ENCODE results near the gene MRO. TPM values are rescaled to one million over a fixed set of nuclear protein-coding genes. Genes with fewer than 3 reads are reported as not detected.
"Not testable (repeated sequence)": the region's sequence is repeated elsewhere in the genome, so short reads cannot be mapped to it uniquely, and the experiment has no call there.

MRO gene
- total RNA-seq, 2 experiments from 2014 or later, result not detected

DNA sequence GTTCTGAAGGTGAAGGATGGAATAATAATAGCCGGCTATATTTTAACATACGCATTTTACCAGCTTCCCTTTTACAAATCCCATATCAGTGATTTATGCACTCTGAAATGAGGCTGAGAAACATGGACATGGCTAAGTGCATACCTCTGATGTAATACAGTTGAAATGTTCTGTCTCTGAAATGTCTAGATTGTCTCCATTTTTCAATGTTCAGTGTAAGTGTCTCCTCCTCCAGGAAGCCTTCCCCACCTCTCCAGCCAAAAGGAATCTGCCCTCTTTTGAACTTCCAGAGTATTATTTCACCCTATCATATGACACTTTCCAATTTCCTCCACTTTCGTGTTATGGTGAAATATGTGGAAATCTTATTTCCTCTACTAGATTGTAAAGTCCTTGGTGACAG lies 29.6 kb upstream of the MRO start:
- no peak for DNase-seq
- H3K9me3 Mint-ChIP-seq, result peaks cover 6% of the 10 kb centered on the region
- no peaks in the 10 kb centered on the region for H3K36me3 Mint-ChIP-seq (ENCODE audit: low read depth)
- intact Hi-C loops (cut with micrococcal nuclease), result no loop called here
- CTCF ChIA-PET, result no interaction called here
- H3K4me3 Mint-ChIP-seq, result no peak overlapping the region
- H3K27me3 Mint-ChIP-seq (ENCODE audit: low read depth), result no peaks in the 10 kb centered on the region
- H3K27ac Mint-ChIP-seq, result no peak overlapping the region
- no peaks in the 10 kb centered on the region for H3K4me1 Mint-ChIP-seq (ENCODE audit: low read depth)

GRCh38 chr18:50848991-50849390 lies 29.2 kb upstream of the MRO start:
- no peaks in the 10 kb centered on the region for H3K36me3 Mint-ChIP-seq (ENCODE audit: low read depth)

GRCh38 chr18:50848061-50848551 lies 28.3 kb upstream of the MRO start:
- H3K36me3 Mint-ChIP-seq (ENCODE audit: low read depth), result no peaks in the 10 kb centered on the region
- no peaks in the 10 kb centered on the region for H3K9me3 Mint-ChIP-seq
- no peak overlapping the region for H3K4me3 Mint-ChIP-seq
- no peak for DNase-seq
- H3K27me3 Mint-ChIP-seq (ENCODE audit: low read depth), result no peaks in the 10 kb centered on the region
- no peaks in the 10 kb centered on the region for H3K4me1 Mint-ChIP-seq (ENCODE audit: low read depth)
- CTCF ChIA-PET, result no interaction called here
- H3K27ac Mint-ChIP-seq, result no peak overlapping the region
- intact Hi-C loops (cut with micrococcal nuclease), result no loop called here

More at GRCh38 chr18:50848991-50849390, 29.2 kb upstream of the MRO start:
- no peak overlapping the region for H3K4me3 Mint-ChIP-seq
- H3K27me3 Mint-ChIP-seq (ENCODE audit: low read depth), result no peaks in the 10 kb centered on the region
- CTCF ChIA-PET, result no interaction called here
- peaks cover 2% of the 10 kb centered on the region for H3K9me3 Mint-ChIP-seq
- H3K27ac Mint-ChIP-seq, result no peak overlapping the region
- intact Hi-C loops (cut with micrococcal nuclease), result no loop called here
- no peaks in the 10 kb centered on the region for H3K4me1 Mint-ChIP-seq (ENCODE audit: low read depth)
- no peak for DNase-seq

- intact Hi-C loops (cut with micrococcal nuclease), result no loop called here
- H3K4me3 Mint-ChIP-seq, result no peak overlapping the region
- H3K27ac Mint-ChIP-seq, result no peak overlapping the region
- no peaks in the 10 kb centered on the region for H3K27me3 Mint-ChIP-seq (ENCODE audit: low read depth)
- CTCF ChIA-PET, result no interaction called here
- H3K36me3 Mint-ChIP-seq (ENCODE audit: low read depth), result no peaks in the 10 kb centered on the region
- H3K9me3 Mint-ChIP-seq, result no peaks in the 10 kb centered on the region
- no peak for DNase-seq
- H3K4me1 Mint-ChIP-seq (ENCODE audit: low read depth), result no peaks in the 10 kb centered on the region
Measured at GRCh38 chr18:50847192-50847591, 27.4 kb upstream of the MRO start.

DNA sequence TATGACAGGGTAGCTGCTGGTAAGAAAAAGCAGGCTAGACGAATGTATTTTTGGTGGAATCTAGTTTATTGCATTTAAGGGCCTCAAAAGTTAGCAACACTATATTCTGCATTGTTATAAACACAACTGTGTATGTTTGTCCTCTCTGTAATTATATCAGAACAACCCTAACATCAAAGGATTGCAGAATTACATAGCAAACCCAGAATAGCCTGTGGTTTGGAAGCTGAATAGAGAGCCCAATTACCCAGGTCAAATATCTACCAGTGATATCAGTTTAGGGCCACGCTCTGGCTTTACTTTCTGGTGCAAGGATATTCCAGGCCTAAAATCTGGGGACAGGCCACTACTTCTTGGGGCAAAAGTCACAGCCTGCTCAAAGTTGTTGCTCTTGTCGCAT lies 25.1 kb upstream of the MRO start:
- Mint-ChIP-seq H3K4me1 (ENCODE audit: low read depth) (no peaks in the 10 kb centered on the region), H3K9me3 (no peaks in the 10 kb centered on the region), H3K36me3 (ENCODE audit: low read depth) (no peaks in the 10 kb centered on the region), H3K27ac (no peak overlapping the region), H3K4me3 (no peak overlapping the region), H3K27me3 (ENCODE audit: low read depth) (no peaks in the 10 kb centered on the region)
- CTCF ChIA-PET, result no interaction called here
- no peak for DNase-seq
- intact Hi-C loops (cut with micrococcal nuclease), result no loop called here

GRCh38 chr18:50844554-50844953 lies 24.7 kb upstream of the MRO start:
- CTCF ChIA-PET, result no interaction called here
- H3K27ac Mint-ChIP-seq, result no peak overlapping the region
- H3K36me3 Mint-ChIP-seq (ENCODE audit: low read depth), result no peaks in the 10 kb centered on the region
- no peaks in the 10 kb centered on the region for H3K27me3 Mint-ChIP-seq (ENCODE audit: low read depth)
- intact Hi-C loops (cut with micrococcal nuclease), result no loop called here
- DNase-seq, result no peak
- no peak overlapping the region for H3K4me3 Mint-ChIP-seq
- H3K4me1 Mint-ChIP-seq (ENCODE audit: low read depth), result no peaks in the 10 kb centered on the region
- no peaks in the 10 kb centered on the region for H3K9me3 Mint-ChIP-seq

- Mint-ChIP-seq H3K36me3 (ENCODE audit: low read depth) (no peaks in the 10 kb centered on the region), H3K27me3 (ENCODE audit: low read depth) (no peaks in the 10 kb centered on the region), H3K4me3 (no peak overlapping the region), H3K9me3 (no peaks in the 10 kb centered on the region), H3K4me1 (ENCODE audit: low read depth) (no peaks in the 10 kb centered on the region), H3K27ac (no peak overlapping the region)
- DNase-seq, result no peak
- CTCF ChIA-PET, result no interaction called here
- intact Hi-C loops (cut with micrococcal nuclease), result no loop called here
Measured at GRCh38 chr18:50842846-50843245, 23.0 kb upstream of the MRO start.

- Mint-ChIP-seq H3K4me1 (ENCODE audit: low read depth) (no peaks in the 10 kb centered on the region), H3K27me3 (ENCODE audit: low read depth) (no peaks in the 10 kb centered on the region), H3K9me3 (no peaks in the 10 kb centered on the region), H3K4me3 (no peak overlapping the region), H3K27ac (no peak overlapping the region), H3K36me3 (ENCODE audit: low read depth) (no peaks in the 10 kb centered on the region)
- intact Hi-C loops (cut with micrococcal nuclease), result no loop called here
- CTCF ChIA-PET, result interaction anchor here (1.2 kb wide), 1 partner anchor 20 kb away, joined by 3 read pairs; no protein-coding TSS in a partner anchor
- DNase-seq, result no peak
Measured at GRCh38 chr18:50839996-50840395, 20.2 kb upstream of the MRO start.

DNA sequence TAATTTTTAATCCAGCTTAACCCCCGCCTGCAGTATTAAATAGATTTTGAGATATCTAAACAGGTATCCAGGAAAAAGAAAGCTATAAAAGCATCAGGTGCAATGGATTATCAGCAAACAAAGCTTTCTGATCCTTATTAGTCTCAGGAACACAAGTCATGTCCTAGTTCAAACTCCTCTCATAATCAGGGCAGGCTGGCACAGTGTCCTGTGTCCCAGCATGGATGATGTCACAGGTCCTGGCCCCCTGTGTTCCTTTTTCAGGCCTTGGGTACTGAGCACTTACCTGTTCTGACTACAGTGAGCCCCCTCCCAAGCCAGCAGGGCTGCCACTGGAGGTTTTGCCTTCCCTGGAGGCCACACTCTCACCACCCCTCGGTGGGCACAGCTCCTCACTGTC lies 19.5 kb upstream of the MRO start:
- no peaks in the 10 kb centered on the region for H3K36me3 Mint-ChIP-seq (ENCODE audit: low read depth)
- intact Hi-C loops (cut with micrococcal nuclease), result no loop called here
- no peak overlapping the region for H3K27ac Mint-ChIP-seq
- CTCF ChIA-PET, result interaction anchor here (1.2 kb wide), 1 partner anchor 19 kb away, joined by 3 read pairs; no protein-coding TSS in a partner anchor
- no peaks in the 10 kb centered on the region for H3K9me3 Mint-ChIP-seq
- H3K4me3 Mint-ChIP-seq, result no peak overlapping the region
- no peak for DNase-seq
- H3K27me3 Mint-ChIP-seq (ENCODE audit: low read depth), result no peaks in the 10 kb centered on the region
- H3K4me1 Mint-ChIP-seq (ENCODE audit: low read depth), result no peaks in the 10 kb centered on the region

DNA sequence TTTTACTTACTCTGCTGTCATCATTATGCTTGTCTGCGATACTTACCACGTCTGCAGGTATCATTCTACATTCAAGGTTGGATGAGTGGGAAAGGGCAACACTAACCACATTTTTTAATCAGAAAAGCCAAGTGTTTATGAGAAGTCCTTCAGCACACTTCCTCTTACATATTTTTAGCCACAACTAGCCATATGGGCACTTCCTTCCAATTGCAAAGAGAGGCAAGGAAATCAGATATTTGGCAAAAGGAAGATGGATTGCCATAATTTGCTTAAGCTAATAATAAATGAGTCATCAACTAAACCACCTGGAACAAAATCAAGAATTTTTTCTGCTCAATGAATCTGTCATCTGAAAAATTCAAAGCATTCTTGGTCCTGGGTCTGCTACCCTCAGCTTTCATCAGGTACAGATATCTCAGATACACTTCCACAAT lies 16.7 kb upstream of the MRO start:
- Mint-ChIP-seq H3K27me3 (ENCODE audit: low read depth) (no peaks in the 10 kb centered on the region), H3K4me1 (ENCODE audit: low read depth) (no peaks in the 10 kb centered on the region), H3K9me3 (no peaks in the 10 kb centered on the region), H3K4me3 (no peak overlapping the region), H3K36me3 (ENCODE audit: low read depth) (no peaks in the 10 kb centered on the region), H3K27ac (no peak overlapping the region)
- intact Hi-C loops (cut with micrococcal nuclease), result no loop called here
- DNase-seq, result no peak
- CTCF ChIA-PET, result no interaction called here

- H3K4me3 Mint-ChIP-seq; intact Hi-C loops (cut with micrococcal nuclease); H3K36me3 Mint-ChIP-seq (ENCODE audit: low read depth); H3K27ac Mint-ChIP-seq; H3K27me3 Mint-ChIP-seq (ENCODE audit: low read depth); DNase-seq; H3K4me1 Mint-ChIP-seq (ENCODE audit: low read depth); H3K9me3 Mint-ChIP-seq: not testable (repeated sequence)
- CTCF ChIA-PET, result interaction anchor here (1.9 kb wide), 1 partner anchor 14 kb away, joined by 5 read pairs; no protein-coding TSS in a partner anchor
Measured at GRCh38 chr18:50833496-50833895, 13.7 kb upstream of the MRO start.

- Mint-ChIP-seq H3K36me3 (ENCODE audit: low read depth) (no peaks in the 10 kb centered on the region), H3K27me3 (ENCODE audit: low read depth) (no peaks in the 10 kb centered on the region), H3K4me1 (ENCODE audit: low read depth) (no peaks in the 10 kb centered on the region), H3K27ac (no peak overlapping the region), H3K4me3 (no peak overlapping the region), H3K9me3 (no peaks in the 10 kb centered on the region)
- CTCF ChIA-PET, result interaction anchor here (1.5 to 1.9 kb wide), 2 partner anchors 12 to 14 kb away, joined by 5 read pairs; no protein-coding TSS in a partner anchor
- intact Hi-C loops (cut with micrococcal nuclease), result no loop called here
- no peak for DNase-seq
Measured at GRCh38 chr18:50832754-50833153, 12.9 kb upstream of the MRO start.

DNA sequence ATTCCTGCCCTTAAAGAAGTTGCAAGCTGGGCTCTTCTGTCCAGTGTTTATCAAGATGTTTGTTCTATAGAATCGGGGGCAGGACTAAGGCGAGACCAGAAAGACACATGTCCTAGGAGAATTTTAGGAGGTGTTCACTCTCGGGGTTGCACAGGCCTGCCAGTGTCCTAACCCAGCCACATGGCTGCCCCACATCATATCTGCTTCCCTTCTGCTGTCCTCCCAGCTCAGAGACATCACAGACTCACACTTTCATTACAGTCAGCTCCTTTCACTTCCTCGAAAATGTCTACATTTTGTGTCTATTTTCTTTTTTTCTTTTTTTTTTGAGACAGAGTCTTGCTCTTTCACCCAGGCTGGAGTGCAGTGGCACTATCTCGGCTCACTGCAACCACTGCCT lies 10.7 kb upstream of the MRO start:
- no peak overlapping the region for H3K4me3 Mint-ChIP-seq
- H3K36me3 Mint-ChIP-seq (ENCODE audit: low read depth), result no peaks in the 10 kb centered on the region
- H3K27ac Mint-ChIP-seq, result no peak overlapping the region
- CTCF ChIA-PET, result interaction anchor here (0.7 kb wide), 1 partner anchor 10 kb away, joined by 3 read pairs; the partner anchor contains the start of gene MRO
- no peaks in the 10 kb centered on the region for H3K9me3 Mint-ChIP-seq
- no peaks in the 10 kb centered on the region for H3K4me1 Mint-ChIP-seq (ENCODE audit: low read depth)
- DNase-seq, result no peak
- intact Hi-C loops (cut with micrococcal nuclease), result no loop called here
- no peaks in the 10 kb centered on the region for H3K27me3 Mint-ChIP-seq (ENCODE audit: low read depth)
